GM20000 (cell line): ENCODE results near the gene TAL2.

Source experiments
- DNase-seq: peaks from one replicate; pipeline ENCODE4 v3.0.0; 2012; ENCODE audit warnings: low spot score
- CTCF ChIP-seq: IDR thresholded peaks from 2 replicates; pipeline ENCODE4 v1.5.1; 2012; ENCODE audit warnings: mild to moderate bottlenecking, control low read depth; ENCODE audit errors: extremely low read depth, missing control alignments

The TAL2 gene

DNA sequence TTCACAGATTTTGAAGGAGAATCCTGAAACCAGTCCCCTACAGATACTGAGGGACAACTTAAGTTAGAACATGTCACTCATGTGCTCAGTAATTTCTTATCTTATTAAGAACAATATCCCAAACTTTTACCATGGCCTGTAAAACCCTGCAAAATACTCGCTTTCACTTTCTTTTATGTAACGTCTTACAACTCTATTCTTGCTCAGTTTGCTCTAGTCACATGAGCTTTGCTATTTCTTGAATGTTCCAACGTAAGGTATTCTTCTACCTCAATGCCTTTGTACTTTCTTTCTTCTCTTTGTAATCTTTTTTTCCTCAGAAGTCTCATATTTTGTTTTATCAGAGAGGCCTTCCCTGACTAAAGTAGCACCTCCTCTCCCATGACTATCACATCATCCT lies 46.1 kb downstream of the TAL2 start:
- TF ChIP-seq CTCF: no peak
- peak; percentile 32 for DNase-seq

- DNase-seq: no peak
- TF ChIP-seq CTCF: no peak
Measured at GRCh38 chr9:105710638-105711037, 48.4 kb downstream of the TAL2 start.

GRCh38 chr9:105711867-105712266 lies 49.6 kb downstream of the TAL2 start:
- no peak for DNase-seq
- TF ChIP-seq CTCF: no peak

GRCh38 chr9:105712297-105712696 lies 50.0 kb downstream of the TAL2 start:
- TF ChIP-seq CTCF: no peak
- no peak for DNase-seq
